HL-60 (cell line): ENCODE data around the gene PGLYRP4.

Experiments
- DNase-seq, 2 experiments: peaks; one replicate each; pipeline ENCODE4 v3.0.0-alpha.2; 2010 to 2020; ENCODE audit warnings: low read depth in 1 of 2, low spot score in 1 of 2
- H3K27ac ChIP-seq: fragments of 250-450 bp; sonication (Bioruptor Pico); replicated peaks from 2 replicates; pipeline ENCODE4 v1.5.1; 2020; ENCODE audit warnings: mild to moderate bottlenecking, moderate library complexity
- H3K27me3 ChIP-seq: fragments of 250-450 bp; sonication (Bioruptor Pico); 2 replicates; pipeline ENCODE4 v1.5.1; 2021; ENCODE audit warnings: mild to moderate bottlenecking, moderate library complexity; ENCODE audit not compliant: insufficient read depth, poor library complexity, severe bottlenecking
- H3K4me3 ChIP-seq: replicated peaks from 2 replicates; pipeline ENCODE4 v1.5.1; 2011; ENCODE audit warnings: mild to moderate bottlenecking, control low read depth, low read length; ENCODE audit not compliant: insufficient read depth
- GABPA ChIP-seq: IDR thresholded peaks from 2 replicates; pipeline ENCODE4 v1.6.1; 2012; ENCODE audit warnings: low read depth
- POLR2AphosphoS5 ChIP-seq: IDR thresholded peaks from 2 replicates; pipeline ENCODE4 v1.6.1; 2012; ENCODE audit warnings: low read depth
- SPI1 ChIP-seq: IDR thresholded peaks from 2 replicates; pipeline ENCODE4 v1.6.1; 2012; ENCODE audit warnings: low read depth, mild to moderate bottlenecking, borderline replicate concordance
- TF ChIP-seq, protein P1 (sequence below): IDR thresholded peaks from one replicate; pipeline ENCODE4 v1.5.1; 2011; ENCODE audit warnings: low read length, control low read depth, inconsistent platforms; ENCODE audit not compliant: insufficient read depth
- TF ChIP-seq, protein P2 (sequence below): IDR thresholded peaks from 2 replicates; pipeline ENCODE4 v1.6.1; 2012; ENCODE audit warnings: low read depth; ENCODE audit not compliant: insufficient replicate concordance

The PGLYRP4 gene

DNA sequence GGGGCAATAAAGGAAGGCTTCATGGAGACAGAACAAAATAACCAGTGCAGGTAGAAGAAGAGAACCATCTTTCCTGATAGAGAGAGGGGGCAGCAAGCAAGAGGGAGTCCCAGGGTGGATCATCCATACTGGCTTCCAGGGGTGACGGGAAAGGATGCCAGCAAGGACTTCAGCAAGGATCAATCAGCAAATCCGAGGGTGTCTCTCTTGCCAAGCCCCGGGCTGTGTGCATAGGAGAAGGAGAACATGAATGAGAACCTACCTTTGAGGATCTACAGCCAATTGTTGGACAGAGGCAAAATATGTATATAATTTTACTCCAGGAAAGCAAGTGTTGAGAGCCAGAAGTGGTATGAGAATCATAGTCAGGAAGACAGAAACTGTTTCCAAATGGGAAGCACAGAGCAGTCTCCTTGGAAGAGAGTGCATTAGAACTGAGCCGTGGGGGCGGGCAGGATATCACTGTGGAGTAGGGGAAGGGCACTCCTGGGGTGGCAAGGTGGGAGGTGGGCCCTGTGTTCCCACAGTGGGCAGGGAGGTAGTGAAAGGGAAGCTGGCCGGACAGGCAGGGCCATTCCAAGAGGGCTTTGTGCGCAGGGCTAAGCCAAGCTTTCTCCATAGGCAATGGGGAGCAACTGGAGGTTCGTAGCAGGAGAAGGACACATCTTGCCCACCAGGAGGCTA lies 7.9 kb upstream of the PGLYRP4 start:
- Histone ChIP-seq H3K27ac (peak overlapping the region; percentile 91), H3K27me3 (no peaks in the 10 kb centered on the region), H3K4me3 (no peak overlapping the region)
- no peak for DNase-seq
- no peak for TF ChIP-seq GABPA
- TF ChIP-seq, protein P1, sequence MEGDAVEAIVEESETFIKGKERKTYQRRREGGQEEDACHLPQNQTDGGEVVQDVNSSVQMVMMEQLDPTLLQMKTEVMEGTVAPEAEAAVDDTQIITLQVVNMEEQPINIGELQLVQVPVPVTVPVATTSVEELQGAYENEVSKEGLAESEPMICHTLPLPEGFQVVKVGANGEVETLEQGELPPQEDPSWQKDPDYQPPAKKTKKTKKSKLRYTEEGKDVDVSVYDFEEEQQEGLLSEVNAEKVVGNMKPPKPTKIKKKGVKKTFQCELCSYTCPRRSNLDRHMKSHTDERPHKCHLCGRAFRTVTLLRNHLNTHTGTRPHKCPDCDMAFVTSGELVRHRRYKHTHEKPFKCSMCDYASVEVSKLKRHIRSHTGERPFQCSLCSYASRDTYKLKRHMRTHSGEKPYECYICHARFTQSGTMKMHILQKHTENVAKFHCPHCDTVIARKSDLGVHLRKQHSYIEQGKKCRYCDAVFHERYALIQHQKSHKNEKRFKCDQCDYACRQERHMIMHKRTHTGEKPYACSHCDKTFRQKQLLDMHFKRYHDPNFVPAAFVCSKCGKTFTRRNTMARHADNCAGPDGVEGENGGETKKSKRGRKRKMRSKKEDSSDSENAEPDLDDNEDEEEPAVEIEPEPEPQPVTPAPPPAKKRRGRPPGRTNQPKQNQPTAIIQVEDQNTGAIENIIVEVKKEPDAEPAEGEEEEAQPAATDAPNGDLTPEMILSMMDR, result no peak
- TF ChIP-seq, protein P2, sequence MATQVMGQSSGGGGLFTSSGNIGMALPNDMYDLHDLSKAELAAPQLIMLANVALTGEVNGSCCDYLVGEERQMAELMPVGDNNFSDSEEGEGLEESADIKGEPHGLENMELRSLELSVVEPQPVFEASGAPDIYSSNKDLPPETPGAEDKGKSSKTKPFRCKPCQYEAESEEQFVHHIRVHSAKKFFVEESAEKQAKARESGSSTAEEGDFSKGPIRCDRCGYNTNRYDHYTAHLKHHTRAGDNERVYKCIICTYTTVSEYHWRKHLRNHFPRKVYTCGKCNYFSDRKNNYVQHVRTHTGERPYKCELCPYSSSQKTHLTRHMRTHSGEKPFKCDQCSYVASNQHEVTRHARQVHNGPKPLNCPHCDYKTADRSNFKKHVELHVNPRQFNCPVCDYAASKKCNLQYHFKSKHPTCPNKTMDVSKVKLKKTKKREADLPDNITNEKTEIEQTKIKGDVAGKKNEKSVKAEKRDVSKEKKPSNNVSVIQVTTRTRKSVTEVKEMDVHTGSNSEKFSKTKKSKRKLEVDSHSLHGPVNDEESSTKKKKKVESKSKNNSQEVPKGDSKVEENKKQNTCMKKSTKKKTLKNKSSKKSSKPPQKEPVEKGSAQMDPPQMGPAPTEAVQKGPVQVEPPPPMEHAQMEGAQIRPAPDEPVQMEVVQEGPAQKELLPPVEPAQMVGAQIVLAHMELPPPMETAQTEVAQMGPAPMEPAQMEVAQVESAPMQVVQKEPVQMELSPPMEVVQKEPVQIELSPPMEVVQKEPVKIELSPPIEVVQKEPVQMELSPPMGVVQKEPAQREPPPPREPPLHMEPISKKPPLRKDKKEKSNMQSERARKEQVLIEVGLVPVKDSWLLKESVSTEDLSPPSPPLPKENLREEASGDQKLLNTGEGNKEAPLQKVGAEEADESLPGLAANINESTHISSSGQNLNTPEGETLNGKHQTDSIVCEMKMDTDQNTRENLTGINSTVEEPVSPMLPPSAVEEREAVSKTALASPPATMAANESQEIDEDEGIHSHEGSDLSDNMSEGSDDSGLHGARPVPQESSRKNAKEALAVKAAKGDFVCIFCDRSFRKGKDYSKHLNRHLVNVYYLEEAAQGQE, result peak; percentile 76
- TF ChIP-seq SPI1, result no peak

DNA sequence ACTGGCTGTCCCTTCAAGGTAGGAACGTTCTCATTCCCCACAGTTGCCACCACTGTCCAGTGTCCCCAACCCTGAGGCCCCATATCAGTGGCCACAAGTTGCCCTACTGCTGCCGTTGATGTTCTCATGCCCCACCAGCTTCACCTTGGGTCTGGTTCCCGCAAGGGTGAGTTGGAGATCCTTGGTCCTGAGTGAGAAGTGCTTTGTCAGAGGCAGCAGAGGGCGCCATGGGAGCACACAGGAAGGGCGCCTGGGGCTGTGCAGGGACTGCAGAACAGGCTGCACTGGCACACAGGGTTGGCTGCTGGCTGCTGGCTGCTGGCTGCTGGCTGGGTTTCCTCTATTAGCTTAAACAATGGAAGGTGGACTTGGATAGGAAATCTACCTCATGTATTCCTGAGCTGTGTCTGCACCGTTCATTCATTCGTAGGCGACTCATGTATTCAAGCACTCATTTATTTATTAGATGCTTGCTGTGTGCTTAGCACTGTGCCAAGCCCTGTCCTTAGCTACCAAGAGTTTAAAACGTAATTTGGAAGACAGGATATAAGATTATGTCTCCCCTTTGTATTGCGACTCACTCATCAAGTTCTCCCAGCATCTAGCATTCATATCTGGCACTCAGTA lies 6.9 kb upstream of the PGLYRP4 start:
- Histone ChIP-seq H3K4me3 (no peak overlapping the region), H3K27me3 (no peaks in the 10 kb centered on the region), H3K27ac (peak overlapping the region; percentile 91; the same call in 1 of the 2 replicates)
- DNase-seq, result peak; percentile 56 to 90
- TF ChIP-seq, protein P1, result peak; percentile 74
- TF ChIP-seq, protein P2, result no peak
- TF ChIP-seq SPI1 (no peak), POLR2AphosphoS5 (no peak), GABPA (no peak)

DNA sequence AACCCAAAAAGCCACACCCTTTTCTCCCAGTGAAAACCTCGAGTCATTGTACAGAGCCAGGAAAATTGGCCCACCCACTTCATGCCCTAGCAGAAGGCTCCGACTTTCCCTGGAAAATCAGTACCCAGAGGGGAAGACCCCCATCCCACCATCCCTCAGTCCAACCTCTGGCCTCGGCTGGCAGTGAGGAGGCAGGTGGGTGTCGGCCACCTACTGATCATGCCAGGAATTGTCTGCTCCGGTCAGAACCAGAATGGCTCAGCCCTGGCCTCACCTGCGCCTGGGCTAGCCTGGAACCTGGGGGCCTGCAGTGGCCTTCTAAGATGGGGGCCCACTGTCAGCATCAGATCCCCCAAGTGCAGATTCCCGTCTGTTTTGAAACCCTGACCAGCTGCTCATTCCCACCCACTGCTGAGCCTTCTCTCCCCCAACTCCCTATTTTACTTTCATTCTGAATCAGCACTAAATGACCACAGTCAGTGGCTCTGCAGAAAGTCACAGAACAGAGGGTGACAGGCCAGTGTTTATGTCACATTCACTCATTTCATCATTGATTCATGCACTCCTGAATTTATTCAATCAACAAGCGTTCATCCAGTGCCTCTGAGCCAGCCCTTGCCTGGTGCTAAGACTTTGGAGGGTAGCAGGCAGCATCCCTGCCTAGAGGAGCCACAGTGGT lies 6.0 kb upstream of the PGLYRP4 start:
- no peak for DNase-seq
- Histone ChIP-seq H3K27ac (no peak overlapping the region), H3K4me3 (no peak overlapping the region), H3K27me3 (no peaks in the 10 kb centered on the region)
- TF ChIP-seq, protein P2, result no peak
- TF ChIP-seq, protein P1, result no peak
- TF ChIP-seq GABPA (no peak), POLR2AphosphoS5 (no peak), SPI1 (no peak)
